GM21717 (cell line): ENCODE measurements around the gene GRID2.
"Not testable (repeated sequence)": the region's sequence is repeated elsewhere in the genome, so short reads cannot be mapped to it uniquely, and the experiment has no call there.

Experiments
- ATAC-seq: cut with Tn5 transposase; IDR thresholded peaks from one replicate; pipeline ENCODE4 v1.9.1; 2021; ENCODE audit warnings: mild to moderate bottlenecking, moderate library complexity; ENCODE audit not compliant: unreplicated experiment

Gene GRID2

GRCh38 chr4:92303621-92304027 lies at the start of gene GRID2:
TSS of gene GRID2 (plus strand) at chr4:92303966.
- no peak for ATAC-seq

GRCh38 chr4:92253986-92254671 lies 49.6 kb upstream of the GRID2 start:
- ATAC-seq, result no peak

GRCh38 chr4:92254767-92255442 lies 48.9 kb upstream of the GRID2 start:
- no peak for ATAC-seq

- ATAC-seq, result no peak
These were observed 47.9 kb upstream of the GRID2 start for GRCh38 chr4:92255920-92256244.

- ATAC-seq, result no peak
These were observed 45.6 kb upstream of the GRID2 start for GRCh38 chr4:92257931-92258857.

GRCh38 chr4:92261256-92261655 lies 42.5 kb upstream of the GRID2 start:
- no peak for ATAC-seq

GRCh38 chr4:92262371-92262770 lies 41.4 kb upstream of the GRID2 start:
- no peak for ATAC-seq

- no peak for ATAC-seq
These were observed 40.8 kb upstream of the GRID2 start for GRCh38 chr4:92263010-92263409.

- no peak for ATAC-seq
These were observed 40.2 kb upstream of the GRID2 start for GRCh38 chr4:92263575-92263974.

GRCh38 chr4:92264163-92264562 lies 39.6 kb upstream of the GRID2 start:
- ATAC-seq, result no peak

GRCh38 chr4:92265021-92265420 lies 38.7 kb upstream of the GRID2 start:
- ATAC-seq, result no peak

GRCh38 chr4:92265798-92266197 lies 38.0 kb upstream of the GRID2 start:
- no peak for ATAC-seq

- no peak for ATAC-seq
These were observed 37.2 kb upstream of the GRID2 start for GRCh38 chr4:92266521-92266920.

- ATAC-seq, result no peak
These were observed 35.1 kb upstream of the GRID2 start for GRCh38 chr4:92268642-92269041.

GRCh38 chr4:92270908-92271307 lies 32.9 kb upstream of the GRID2 start:
- ATAC-seq, result no peak

- ATAC-seq, result not testable (repeated sequence)
These were observed 32.2 kb upstream of the GRID2 start for GRCh38 chr4:92271551-92271950.

- ATAC-seq, result not testable (repeated sequence)
These were observed 26.5 kb upstream of the GRID2 start for GRCh38 chr4:92277057-92277881.

GRCh38 chr4:92279296-92279695 lies 24.5 kb upstream of the GRID2 start:
- no peak for ATAC-seq

- ATAC-seq, result no peak
These were observed 4.6 kb upstream of the GRID2 start for GRCh38 chr4:92299152-92299551.

- ATAC-seq, result no peak
These were observed 355 bp downstream of the GRID2 start for GRCh38 chr4:92304121-92304520.

- ATAC-seq, result no peak
These were observed 840 bp downstream of the GRID2 start for GRCh38 chr4:92304606-92305005.
